ENCODE results near the gene SP7. TPM values are rescaled to one million over a fixed set of nuclear protein-coding genes. Genes with fewer than 3 reads are reported as not detected.

SP7 gene
- total and polyA plus RNA-seq, 2 experiments from 2014 or later = 0.17 TPM; not detected in 1

GRCh38 chr12:53279888-53280498 is 56.2 kb downstream of the SP7 start:
- Histone ChIP-seq H4K20me1 (replicated peaks; ENCODE audit: insufficient read depth) (no peaks in the 10 kb centered on the region; the same call in none of the 2 replicates), H3K79me2 (replicated peaks; ENCODE audit: insufficient read depth) (no peaks in the 10 kb centered on the region), H3K27ac (ENCODE audit: low read depth) (no peak overlapping the region), H3F3A (replicated peaks; ENCODE audit: low read depth) (0 out of 2 replicates have a peak, but pooled peaks cover 4% of the 10 kb centered on the region), H3K9me2 (ENCODE audit: insufficient read depth) (no peaks in the 10 kb centered on the region), H3K4me1 (ENCODE audit: insufficient read depth) (no peaks in the 10 kb centered on the region), H3K4me2 (no peak overlapping the region), H3K27me3 (ENCODE audit: insufficient read depth) (no peaks in the 10 kb centered on the region), H2AFZ (no peak overlapping the region), H3K4me3 (no peak overlapping the region), H3K36me3 (ENCODE audit: insufficient read depth) (peaks cover 64% of the 10 kb centered on the region)
- DNase-seq (ENCODE audit: low spot score) = no peak
- Mint-ChIP-seq H3K9me3 (no peaks in the 10 kb centered on the region), H3K4me1 (no peaks in the 10 kb centered on the region; the same call in 2 of the 3 replicates), H3K4me3 (no peak overlapping the region; the same call in 2 of the 3 replicates), H3K27ac (no peak overlapping the region), H3K27me3 (ENCODE audit: insufficient read depth, low read depth, poor library complexity) (peaks cover 2% of the 10 kb centered on the region), H3K36me3 (ENCODE audit: low read depth) (peaks cover 89% of the 10 kb centered on the region)
- no peak for ATAC-seq
- TF ChIP-seq ZNF462 (CRISPR knock-in tag; IDR thresholded peaks at IDR 0.05) = no peak
- no peak for TF ChIP-seq ETS1 (IDR thresholded peaks at IDR 0.05)
- TF ChIP-seq EZH2 (IDR thresholded peaks at IDR 0.05; ENCODE audit: low read depth, unreplicated experiment) = no peak
- TF ChIP-seq ZNF331 (CRISPR knock-in tag; IDR thresholded peaks at IDR 0.05; ENCODE audit: low read depth) = no peak
- TF ChIP-seq EZH2phosphoT487 (IDR thresholded peaks at IDR 0.05; ENCODE audit: unreplicated experiment) = no peak
- TF ChIP-seq POLR2AphosphoS5 (IDR thresholded peaks at IDR 0.05; ENCODE audit: low read depth) = no peak
- no peak for TF ChIP-seq NANOG (IDR thresholded peaks at IDR 0.05; ENCODE audit: borderline replicate concordance)
- TF ChIP-seq ZNF114 (CRISPR knock-in tag; IDR thresholded peaks at IDR 0.05) = no peak
- TF ChIP-seq STAT1 (IDR thresholded peaks at IDR 0.05; ENCODE audit: unreplicated experiment) = no peak
- TF ChIP-seq CTCF (conservative IDR thresholded peaks at IDR 0.05; ENCODE audit: low read depth in 2 of 2) = no peak
- TF ChIP-seq REST (IDR thresholded peaks at IDR 0.05; ENCODE audit: unreplicated experiment) = no peak
- no peak for TF ChIP-seq CREB1 (CRISPR knock-in tag; IDR thresholded peaks at IDR 0.05; ENCODE audit: low read depth)
- no peak for TF ChIP-seq JUNB (IDR thresholded peaks at IDR 0.05; ENCODE audit: unreplicated experiment)
